Calu3 (cell line): Measurements from ENCODE around the gene DRD2. TPM values are rescaled to one million over a fixed set of nuclear protein-coding genes. Genes with fewer than 3 reads are reported as not detected.

Experiments used
- BruUV-seq: library from RNA; stranded (reverse); fragments of 400-500 nt; replicated peaks from 2 replicates; lab custom pipeline; 2021; lab: Mats Ljungman, UMichigan
- CTCF ChIA-PET: fragments of 300-600 bp; sonication (Branson Sonifier 250); formaldehyde crosslinking; loops from one replicate; lab custom pipeline; 2022; ENCODE audit warnings: antibody characterized with exemption; lab: Charles Lee
- DNase-seq: peaks from one replicate; pipeline ENCODE4 v3.0.0; 2022
- H3K27ac Mint-ChIP-seq: one replicate; pipeline ENCODE4 v1.8.0; 2022; ENCODE audit warnings: mixed read lengths; ENCODE audit not compliant: unreplicated experiment
- H3K27me3 Mint-ChIP-seq: one replicate; pipeline ENCODE4 v1.8.0; 2022; ENCODE audit warnings: mixed read lengths; ENCODE audit not compliant: unreplicated experiment
- H3K36me3 Mint-ChIP-seq: one replicate; pipeline ENCODE4 v1.8.0; 2022; ENCODE audit warnings: mild to moderate bottlenecking, moderate library complexity, mixed read lengths; ENCODE audit not compliant: insufficient read depth, unreplicated experiment
- H3K4me1 Mint-ChIP-seq: one replicate; pipeline ENCODE4 v1.8.0; 2022; ENCODE audit warnings: mild to moderate bottlenecking, low read depth, mixed read lengths; ENCODE audit not compliant: unreplicated experiment
- H3K4me3 Mint-ChIP-seq: one replicate; pipeline ENCODE4 v1.8.0; 2022; ENCODE audit warnings: mild to moderate bottlenecking, low read depth, moderate library complexity, mixed read lengths; ENCODE audit not compliant: unreplicated experiment
- H3K9me3 Mint-ChIP-seq: one replicate; pipeline ENCODE4 v1.8.0; 2022; ENCODE audit warnings: low read depth, mixed read lengths; ENCODE audit not compliant: unreplicated experiment
- CTCF ChIP-seq: fragments of 200-600 bp; IDR thresholded peaks from one replicate; pipeline ENCODE4 v1.8.0; 2022; ENCODE audit warnings: antibody characterized with exemption; ENCODE audit not compliant: unreplicated experiment
- intact Hi-C: fragments of 100-400 bp; cut with micrococcal nuclease; formaldehyde crosslinking; loops from one replicate; pipeline ENCODE4 v1.10.0; 2022; ENCODE audit not compliant: unreplicated experiment
- total RNA-seq: library from RNA; stranded (reverse); gene quantifications from 2 replicates; pipeline ENCODE4 v1.2.3, GENCODE V29; 2022

The DRD2 gene
- total RNA-seq, 1 experiment from 2014 or later = 0.45 TPM

DNA sequence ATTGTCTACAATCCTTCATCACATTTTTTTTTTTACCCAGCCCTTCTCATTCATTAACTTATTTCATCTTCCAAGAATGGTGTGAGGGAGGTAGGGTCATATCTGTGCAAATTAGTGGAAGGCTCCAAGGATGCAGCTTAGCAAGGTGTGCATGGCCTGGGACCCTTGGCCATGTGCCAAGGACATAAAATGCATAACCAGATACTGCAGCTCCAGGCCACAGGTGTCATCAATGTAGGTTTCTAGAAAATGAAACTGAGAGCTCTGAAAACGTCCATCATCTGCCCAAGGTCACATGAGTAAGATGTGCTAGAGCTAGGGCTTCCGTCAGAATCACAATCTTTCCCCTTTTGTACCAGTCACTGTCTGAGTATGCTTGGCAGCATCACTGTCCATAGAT, 57.8 kb downstream of the DRD2 start:
- CTCF ChIA-PET = no interaction called here
- H3K4me1 Mint-ChIP-seq = no peaks in the 10 kb centered on the region
- no peaks in the 10 kb centered on the region for H3K9me3 Mint-ChIP-seq
- no peaks in the 10 kb centered on the region for H3K36me3 Mint-ChIP-seq
- H3K4me3 Mint-ChIP-seq = no peak overlapping the region
- BruUV-seq = no TSS peak
- TF ChIP-seq CTCF = no peak
- H3K27me3 Mint-ChIP-seq = peaks cover 50% of the 10 kb centered on the region
- no peak for DNase-seq
- intact Hi-C loops = no loop called here
- H3K27ac Mint-ChIP-seq = no peak overlapping the region

- DNase-seq = no peak
- no peaks in the 10 kb centered on the region for H3K36me3 Mint-ChIP-seq
- H3K27me3 Mint-ChIP-seq = peaks cover 30% of the 10 kb centered on the region
- no peak for TF ChIP-seq CTCF
- CTCF ChIA-PET = no interaction called here
- H3K27ac Mint-ChIP-seq = no peak overlapping the region
- no peaks in the 10 kb centered on the region for H3K9me3 Mint-ChIP-seq
- no peaks in the 10 kb centered on the region for H3K4me1 Mint-ChIP-seq
- intact Hi-C loops = no loop called here
- no peak overlapping the region for H3K4me3 Mint-ChIP-seq
- no TSS peak for BruUV-seq
Measured at GRCh38 chr11:113415343-113415742, 59.9 kb downstream of the DRD2 start.

- DNase-seq = no peak
- intact Hi-C loops = no loop called here
- TF ChIP-seq CTCF = no peak
- H3K27me3 Mint-ChIP-seq = peaks cover 33% of the 10 kb centered on the region
- no peaks in the 10 kb centered on the region for H3K36me3 Mint-ChIP-seq
- H3K4me3 Mint-ChIP-seq = no peak overlapping the region
- no TSS peak for BruUV-seq
- no peak overlapping the region for H3K27ac Mint-ChIP-seq
- H3K9me3 Mint-ChIP-seq = no peaks in the 10 kb centered on the region
- H3K4me1 Mint-ChIP-seq = no peaks in the 10 kb centered on the region
- CTCF ChIA-PET = no interaction called here
Measured at GRCh38 chr11:113412675-113413074, 62.5 kb downstream of the DRD2 start.

- no peak for TF ChIP-seq CTCF
- H3K4me3 Mint-ChIP-seq = no peak overlapping the region
- CTCF ChIA-PET = no interaction called here
- peaks cover 33% of the 10 kb centered on the region for H3K27me3 Mint-ChIP-seq
- H3K27ac Mint-ChIP-seq = no peak overlapping the region
- DNase-seq = no peak
- no peaks in the 10 kb centered on the region for H3K36me3 Mint-ChIP-seq
- no peaks in the 10 kb centered on the region for H3K4me1 Mint-ChIP-seq
- no TSS peak for BruUV-seq
- H3K9me3 Mint-ChIP-seq = no peaks in the 10 kb centered on the region
- intact Hi-C loops = no loop called here
Measured at GRCh38 chr11:113411536-113411935, 63.7 kb downstream of the DRD2 start.
